GM12878 (cell line): ENCODE data around the gene RMI2. TPM values are rescaled to one million over a fixed set of nuclear protein-coding genes. Genes with fewer than 3 reads are reported as not detected.

Experiments
- ATAC-seq: fragments of 200-7000 bp; cut with Tn5 transposase; 3 replicates; pipeline ENCODE4 v1.9.1; 2020; ENCODE audit warnings: mild to moderate bottlenecking, moderate library complexity
- BruUV-seq: library from RNA; stranded (reverse); fragments of 400-500 nt; replicated peaks from 2 replicates; lab custom pipeline; 2021; lab: Mats Ljungman, UMichigan
- CTCF ChIA-PET: fragments of 300-600 bp; sonication (Branson Sonifier 250); formaldehyde crosslinking; extraction: SDS; loops from one replicate; lab custom pipeline; 2021; ENCODE audit warnings: inconsistent platforms; lab: Yijun Ruan, JAX
- POLR2A ChIA-PET: fragments of 350-600 bp; formaldehyde crosslinking; extraction: SDS; loops from one replicate; lab custom pipeline; 2021; ENCODE audit warnings: inconsistent platforms; lab: Charles Lee
- RAD21 ChIA-PET: fragments of 300-600 bp; sonication (Branson Sonifier 250); formaldehyde crosslinking; loops from one replicate; lab custom pipeline; 2023; ENCODE audit warnings: antibody characterized with exemption; ENCODE audit not compliant: unreplicated experiment; lab: Charles Lee
- SMC1A ChIA-PET: fragments of 300-600 bp; sonication (Branson Sonifier 250); formaldehyde crosslinking; loops from one replicate; lab custom pipeline; 2023; ENCODE audit not compliant: unreplicated experiment, uncharacterized antibody; lab: Charles Lee
- DNase-seq: peaks from one replicate; pipeline ENCODE4 v3.0.0-alpha.2; 2011; ENCODE audit warnings: low read depth, low spot score
- FAIRE-seq: peaks from 3 replicates; lab custom pipeline; 2011; peaks lifted over from hg19 to GRCh38; lab: Jason Lieb, UNC
- H2AFZ ChIP-seq: 2 replicates; pipeline ENCODE4 v1.6.0; 2011; ENCODE audit warnings: low read depth, low read length, control low read depth; ENCODE audit not compliant: control insufficient read depth
- H3K27ac ChIP-seq: 2 replicates; pipeline ENCODE4 v1.5.1; 2011; ENCODE audit warnings: control low read depth; ENCODE audit not compliant: control insufficient read depth, insufficient read depth
- H3K27me3 ChIP-seq, 2 experiments: replicated peaks in 1 of 2; 2 replicates each; pipeline versions ENCODE4 v1.6.0 to v1.6.1; 2011; ENCODE audit warnings: low read length in 1 of 2; ENCODE audit not compliant: control insufficient read depth in 2 of 2, insufficient read depth in 2 of 2
- H3K36me3 ChIP-seq, 2 experiments: 2 replicates each; pipeline ENCODE4 v1.5.1; 2011; ENCODE audit warnings: low read length in 1 of 2; ENCODE audit not compliant: control insufficient read depth in 2 of 2, insufficient read depth in 2 of 2
- H3K4me1 ChIP-seq: 2 replicates; pipeline ENCODE4 v1.6.1; 2011; ENCODE audit warnings: mild to moderate bottlenecking, low read length, moderate library complexity, mixed read lengths; ENCODE audit not compliant: control insufficient read depth, insufficient read depth
- H3K4me2 ChIP-seq: 2 replicates; pipeline ENCODE4 v1.6.0; 2011; ENCODE audit warnings: control low read depth; ENCODE audit not compliant: control insufficient read depth, insufficient read depth
- H3K4me3 ChIP-seq: fragments of 200-600 bp; sonication (generic); 2 replicates; pipeline ENCODE4 v1.5.1; 2016
- H3K79me2 ChIP-seq: 2 replicates; pipeline ENCODE4 v1.6.0; 2011; ENCODE audit warnings: low read length; ENCODE audit not compliant: control insufficient read depth, insufficient read depth
- H3K9ac ChIP-seq: 2 replicates; pipeline ENCODE4 v1.8.0; 2011; ENCODE audit warnings: low read length, control low read depth, mixed read lengths; ENCODE audit not compliant: control insufficient read depth, insufficient read depth
- H3K9me3 ChIP-seq: replicated peaks from 3 replicates; pipeline ENCODE4 v1.5.1; 2011; ENCODE audit warnings: mild to moderate bottlenecking, low read length; ENCODE audit not compliant: control insufficient read depth, insufficient read depth
- H4K20me1 ChIP-seq: 2 replicates; pipeline ENCODE4 v1.6.0; 2011; ENCODE audit not compliant: control insufficient read depth, insufficient read depth
- CBX5 ChIP-seq: sonication (generic); IDR thresholded peaks from 2 replicates; pipeline ENCODE4 v1.6.1; 2016; ENCODE audit warnings: low read depth, moderate library complexity, mild to moderate bottlenecking, inconsistent platforms
- SMAD5 ChIP-seq: IDR thresholded peaks from 2 replicates; pipeline ENCODE4 v1.6.1; 2016; ENCODE audit warnings: antibody characterized with exemption, low read depth
- WGBS: methylation state at CpG from one replicate; pipeline ENCODE4 v1.1.6; 2016; ENCODE audit warnings: low lambda C conversion rate; ENCODE audit not compliant: insufficient replicate concordance, insufficient coverage; ENCODE audit errors: missing lambda C conversion rate; 5-methylcytosine and 5-hydroxymethylcytosine counted together
- in situ Hi-C: fragments of 300-500 bp; cut with MboI; formaldehyde crosslinking; loops from 9 replicates; pipeline ENCODE4 v1.14.3; 2018; ENCODE audit warnings: mixed read lengths
- intact Hi-C: fragments of 100-400 bp; cut with micrococcal nuclease; formaldehyde crosslinking; loops from one replicate; pipeline ENCODE4 v1.14.2; 2022; ENCODE audit not compliant: unreplicated experiment
- polyA plus RNA-seq, 11 experiments: library from polyadenylated mRNA; depleted of rRNA in 4 of 11; unstranded in 6 of 11; stranded (reverse) in 5 of 11; fragments of >200 nt; fragmentation: Nextera tagmentation in 4 of 11; fragmentation: Illumina TruSeq in 1 of 11; extraction: Ambion mirVana in 4 of 11; extraction: Trizol in 1 of 11; gene quantifications; 1 replicate in 1 of 11; 2 replicates in 10 of 11; pipeline versions ENCODE4 v1.2.1 to v1.2.3, GENCODE V29; 2011 to 2016; ENCODE audit warnings: inconsistent platforms in 2 of 11, missing spikeins in 2 of 11, low read depth in 1 of 11
- total RNA-seq, 4 experiments: library from RNA; depleted of rRNA in 3 of 4; stranded (reverse); fragments of >200 nt in 3 of 4; fragmentation: Illumina TruSeq in 1 of 4; extraction: Trizol in 1 of 4; gene quantifications; 2 replicates each; pipeline versions ENCODE4 v1.2.1 to v1.2.3, GENCODE V29; 2013 to 2021
- TF ChIP-seq, protein P1 (sequence below): IDR thresholded peaks from 2 replicates; pipeline ENCODE4 v1.6.1; 2011; ENCODE audit warnings: low read depth, low read length, improper control_type of control experiment, borderline replicate concordance
- TF ChIP-seq, protein P2 (sequence below): IDR thresholded peaks from 2 replicates; pipeline ENCODE4 v1.6.1; 2012; ENCODE audit warnings: low read length, inconsistent platforms
- TF ChIP-seq, protein P3 (sequence below): fragments of 450-650 bp; IDR thresholded peaks from 2 replicates; pipeline ENCODE4 v1.6.1; 2017; ENCODE audit warnings: mild to moderate bottlenecking, moderate library complexity

RMI2 gene
- total and polyA plus RNA-seq, 10 of the 15 experiments (the other 5 are each of a cell fraction or from before 2014, with no cell fraction given): 9.6 to 68.8 (median 32.1) TPM

DNA sequence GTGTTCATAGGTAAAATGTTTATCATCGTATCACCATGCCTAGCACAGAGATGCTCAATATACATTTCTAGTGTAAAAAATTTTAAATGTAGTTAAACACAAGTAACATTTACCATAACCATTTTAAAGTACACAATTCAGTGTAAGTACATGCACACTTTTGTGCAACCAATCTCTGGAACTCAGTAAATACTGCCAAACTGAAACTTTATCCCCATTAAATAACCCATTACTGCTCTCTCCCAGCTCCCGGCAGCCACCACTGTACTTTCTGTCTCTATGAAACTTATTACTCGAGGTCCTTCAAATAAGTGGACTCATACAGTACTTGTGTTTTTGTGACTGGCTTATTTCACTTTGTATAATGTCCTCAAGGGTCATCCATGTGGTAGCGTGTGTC is 29.0 kb downstream of the RMI2 start:
- H3K9ac ChIP-seq: no peak overlapping the region
- WGBS: 48% methylated on average over 4 of the region's 4 CpGs
- H3K27me3 ChIP-seq: no peaks in the 10 kb centered on the region
- DNase-seq (no peak), FAIRE-seq (no peak), ATAC-seq (no peak)
- H3K4me3 ChIP-seq: no peak overlapping the region
- no peaks in the 10 kb centered on the region for H3K36me3 ChIP-seq
- ChIA-PET RAD21 (interaction anchor here (1.3 to 5.0 kb wide), 3 partner anchors 20 to 62 kb away, joined by 3 to 58 read pairs (median 15); no protein-coding TSS in a partner anchor), SMC1A (interaction anchor here (3.2 kb wide), 1 partner anchor 15 kb away, joined by 16 read pairs; no protein-coding TSS in a partner anchor), CTCF (interaction anchor here (1.1 to 4.4 kb wide), 3 partner anchors 8 to 22 kb away, joined by 4 to 65 read pairs (median 5); no protein-coding TSS in a partner anchor), POLR2A (interaction anchor here (1.0 kb wide), 1 partner anchor 141 kb away, joined by 4 read pairs; no protein-coding TSS in a partner anchor)
- peaks cover 22% of the 10 kb centered on the region for H3K4me1 ChIP-seq
- no TSS peak for BruUV-seq
- no peak overlapping the region for H3K27ac ChIP-seq
- no peak overlapping the region for H3K4me2 ChIP-seq
- in situ Hi-C loops: no loop called here
- TF ChIP-seq, protein P1, sequence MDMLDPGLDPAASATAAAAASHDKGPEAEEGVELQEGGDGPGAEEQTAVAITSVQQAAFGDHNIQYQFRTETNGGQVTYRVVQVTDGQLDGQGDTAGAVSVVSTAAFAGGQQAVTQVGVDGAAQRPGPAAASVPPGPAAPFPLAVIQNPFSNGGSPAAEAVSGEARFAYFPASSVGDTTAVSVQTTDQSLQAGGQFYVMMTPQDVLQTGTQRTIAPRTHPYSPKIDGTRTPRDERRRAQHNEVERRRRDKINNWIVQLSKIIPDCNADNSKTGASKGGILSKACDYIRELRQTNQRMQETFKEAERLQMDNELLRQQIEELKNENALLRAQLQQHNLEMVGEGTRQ: no peak
- TF ChIP-seq, protein P2, sequence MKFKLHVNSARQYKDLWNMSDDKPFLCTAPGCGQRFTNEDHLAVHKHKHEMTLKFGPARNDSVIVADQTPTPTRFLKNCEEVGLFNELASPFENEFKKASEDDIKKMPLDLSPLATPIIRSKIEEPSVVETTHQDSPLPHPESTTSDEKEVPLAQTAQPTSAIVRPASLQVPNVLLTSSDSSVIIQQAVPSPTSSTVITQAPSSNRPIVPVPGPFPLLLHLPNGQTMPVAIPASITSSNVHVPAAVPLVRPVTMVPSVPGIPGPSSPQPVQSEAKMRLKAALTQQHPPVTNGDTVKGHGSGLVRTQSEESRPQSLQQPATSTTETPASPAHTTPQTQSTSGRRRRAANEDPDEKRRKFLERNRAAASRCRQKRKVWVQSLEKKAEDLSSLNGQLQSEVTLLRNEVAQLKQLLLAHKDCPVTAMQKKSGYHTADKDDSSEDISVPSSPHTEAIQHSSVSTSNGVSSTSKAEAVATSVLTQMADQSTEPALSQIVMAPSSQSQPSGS: no peak
- TF ChIP-seq CBX5 (no peak), SMAD5 (no peak)
- TF ChIP-seq, protein P3, sequence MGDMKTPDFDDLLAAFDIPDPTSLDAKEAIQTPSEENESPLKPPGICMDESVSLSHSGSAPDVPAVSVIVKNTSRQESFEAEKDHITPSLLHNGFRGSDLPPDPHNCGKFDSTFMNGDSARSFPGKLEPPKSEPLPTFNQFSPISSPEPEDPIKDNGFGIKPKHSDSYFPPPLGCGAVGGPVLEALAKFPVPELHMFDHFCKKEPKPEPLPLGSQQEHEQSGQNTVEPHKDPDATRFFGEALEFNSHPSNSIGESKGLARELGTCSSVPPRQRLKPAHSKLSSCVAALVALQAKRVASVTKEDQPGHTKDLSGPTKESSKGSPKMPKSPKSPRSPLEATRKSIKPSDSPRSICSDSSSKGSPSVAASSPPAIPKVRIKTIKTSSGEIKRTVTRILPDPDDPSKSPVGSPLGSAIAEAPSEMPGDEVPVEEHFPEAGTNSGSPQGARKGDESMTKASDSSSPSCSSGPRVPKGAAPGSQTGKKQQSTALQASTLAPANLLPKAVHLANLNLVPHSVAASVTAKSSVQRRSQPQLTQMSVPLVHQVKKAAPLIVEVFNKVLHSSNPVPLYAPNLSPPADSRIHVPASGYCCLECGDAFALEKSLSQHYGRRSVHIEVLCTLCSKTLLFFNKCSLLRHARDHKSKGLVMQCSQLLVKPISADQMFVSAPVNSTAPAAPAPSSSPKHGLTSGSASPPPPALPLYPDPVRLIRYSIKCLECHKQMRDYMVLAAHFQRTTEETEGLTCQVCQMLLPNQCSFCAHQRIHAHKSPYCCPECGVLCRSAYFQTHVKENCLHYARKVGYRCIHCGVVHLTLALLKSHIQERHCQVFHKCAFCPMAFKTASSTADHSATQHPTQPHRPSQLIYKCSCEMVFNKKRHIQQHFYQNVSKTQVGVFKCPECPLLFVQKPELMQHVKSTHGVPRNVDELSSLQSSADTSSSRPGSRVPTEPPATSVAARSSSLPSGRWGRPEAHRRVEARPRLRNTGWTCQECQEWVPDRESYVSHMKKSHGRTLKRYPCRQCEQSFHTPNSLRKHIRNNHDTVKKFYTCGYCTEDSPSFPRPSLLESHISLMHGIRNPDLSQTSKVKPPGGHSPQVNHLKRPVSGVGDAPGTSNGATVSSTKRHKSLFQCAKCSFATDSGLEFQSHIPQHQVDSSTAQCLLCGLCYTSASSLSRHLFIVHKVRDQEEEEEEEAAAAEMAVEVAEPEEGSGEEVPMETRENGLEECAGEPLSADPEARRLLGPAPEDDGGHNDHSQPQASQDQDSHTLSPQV: no peak
- TF ChIP-seq, all 136 proteins: peak for 0
- H3K9me3 ChIP-seq: no peaks in the 10 kb centered on the region
- H4K20me1 ChIP-seq: no peaks in the 10 kb centered on the region
- no peaks in the 10 kb centered on the region for H3K79me2 ChIP-seq
- intact Hi-C loops: no loop called here
- no peak overlapping the region for H2AFZ ChIP-seq
